Measurements from ENCODE around the gene IL1A.

DNA sequence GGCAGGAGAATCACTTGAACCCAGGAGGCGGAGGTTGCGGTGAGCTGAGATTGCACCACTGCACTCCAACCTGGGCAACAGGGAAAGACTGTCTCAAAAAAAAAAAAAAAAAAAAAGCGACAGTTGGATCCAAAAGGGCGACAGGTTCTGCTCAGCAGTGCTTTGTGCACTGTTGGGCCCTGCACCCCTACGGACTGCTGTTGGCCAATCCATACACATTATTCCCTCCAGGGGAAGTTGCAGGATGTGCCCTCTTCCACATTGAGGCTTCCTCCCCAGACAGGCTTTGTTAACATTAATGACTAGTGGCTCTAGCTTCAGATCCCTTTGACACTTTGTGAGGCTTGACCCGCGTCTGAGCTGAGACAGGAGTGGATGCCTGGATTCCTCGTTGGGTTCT, 54.1 kb downstream of the IL1A start:
- TF ChIP-seq POLR2A (IDR thresholded peaks at IDR 0.05; ENCODE audit: low read depth, low read length) (no peak), EZH2 (IDR thresholded peaks at IDR 0.05; ENCODE audit: borderline replicate concordance, low read depth, low read length, severe bottlenecking) (no peak), JUN (IDR thresholded peaks at IDR 0.05; ENCODE audit: borderline replicate concordance, insufficient read depth, insufficient read length, low read depth) (no peak), FOS (IDR thresholded peaks at IDR 0.05; ENCODE audit: borderline replicate concordance, insufficient read depth, low read length) (no peak), POLR2AphosphoS5 (IDR thresholded peaks at IDR 0.05; ENCODE audit: insufficient read depth, low read depth, low read length) (no peak), MYC (IDR thresholded peaks at IDR 0.05; ENCODE audit: low read depth, low read length) (no peak), GATA2 (IDR thresholded peaks at IDR 0.05; ENCODE audit: insufficient read depth, insufficient read length, low read depth, low read length) (no peak)
- TF ChIP-seq, protein P1, sequence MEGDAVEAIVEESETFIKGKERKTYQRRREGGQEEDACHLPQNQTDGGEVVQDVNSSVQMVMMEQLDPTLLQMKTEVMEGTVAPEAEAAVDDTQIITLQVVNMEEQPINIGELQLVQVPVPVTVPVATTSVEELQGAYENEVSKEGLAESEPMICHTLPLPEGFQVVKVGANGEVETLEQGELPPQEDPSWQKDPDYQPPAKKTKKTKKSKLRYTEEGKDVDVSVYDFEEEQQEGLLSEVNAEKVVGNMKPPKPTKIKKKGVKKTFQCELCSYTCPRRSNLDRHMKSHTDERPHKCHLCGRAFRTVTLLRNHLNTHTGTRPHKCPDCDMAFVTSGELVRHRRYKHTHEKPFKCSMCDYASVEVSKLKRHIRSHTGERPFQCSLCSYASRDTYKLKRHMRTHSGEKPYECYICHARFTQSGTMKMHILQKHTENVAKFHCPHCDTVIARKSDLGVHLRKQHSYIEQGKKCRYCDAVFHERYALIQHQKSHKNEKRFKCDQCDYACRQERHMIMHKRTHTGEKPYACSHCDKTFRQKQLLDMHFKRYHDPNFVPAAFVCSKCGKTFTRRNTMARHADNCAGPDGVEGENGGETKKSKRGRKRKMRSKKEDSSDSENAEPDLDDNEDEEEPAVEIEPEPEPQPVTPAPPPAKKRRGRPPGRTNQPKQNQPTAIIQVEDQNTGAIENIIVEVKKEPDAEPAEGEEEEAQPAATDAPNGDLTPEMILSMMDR (IDR thresholded peaks at IDR 0.05; ENCODE audit: extremely low read depth in 1 of 2, insufficient read depth in 1 of 2, low read depth in 1 of 2, low read length in 2 of 2): no peak
- TF ChIP-seq, protein P2, sequence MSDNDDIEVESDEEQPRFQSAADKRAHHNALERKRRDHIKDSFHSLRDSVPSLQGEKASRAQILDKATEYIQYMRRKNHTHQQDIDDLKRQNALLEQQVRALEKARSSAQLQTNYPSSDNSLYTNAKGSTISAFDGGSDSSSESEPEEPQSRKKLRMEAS (IDR thresholded peaks at IDR 0.05; ENCODE audit: insufficient read depth, insufficient read length): no peak

Data from endothelial cell of umbilical vein (primary cell).